HepG2 (cell line): ENCODE measurements around the gene ALKBH5. TPM values are rescaled to one million over a fixed set of nuclear protein-coding genes. Genes with fewer than 3 reads are reported as not detected.
A peak's percentile ranks its signal among the peaks of the same experiment; 100 is the strongest.

Experiments
- AGO2 ChIP-seq: fragments of 200-400 bp; formaldehyde crosslinking; optimal IDR thresholded peaks from 2 replicates; pipeline ENCODE3; 2017; ENCODE audit warnings: mild to moderate bottlenecking, low read depth, low read length, moderate library complexity
- BORCS8-MEF2B ChIP-seq: sonication (generic); formaldehyde crosslinking; IDR thresholded peaks from 2 replicates; pipeline ENCODE4 v1.8.0; 2022; ENCODE audit warnings: mild to moderate bottlenecking, missing genetic modification reagents
- ELF3 ChIP-seq: IDR thresholded peaks from 2 replicates; pipeline ENCODE4 v1.6.1; 2016; ENCODE audit warnings: missing genetic modification reagents, missing compliant biosample characterization
- ETV5 ChIP-seq: IDR thresholded peaks from 2 replicates; pipeline ENCODE4 v1.6.1; 2018; ENCODE audit warnings: missing biosample characterization, missing genetic modification reagents, inconsistent platforms, borderline replicate concordance
- HNRNPL ChIP-seq: fragments of 200-400 bp; formaldehyde crosslinking; IDR thresholded peaks from 2 replicates; pipeline ENCODE4 v1.6.1; 2017; ENCODE audit warnings: mild to moderate bottlenecking, low read depth, low read length
- KAT8 ChIP-seq: IDR thresholded peaks from 2 replicates; pipeline ENCODE4 v1.6.1; 2016; ENCODE audit warnings: missing genetic modification reagents, missing compliant biosample characterization
- MTA3 ChIP-seq: sonication (generic); formaldehyde crosslinking; IDR thresholded peaks from 2 replicates; pipeline ENCODE4 v1.4.0; 2020; ENCODE audit warnings: missing genetic modification reagents
- NR2C2 ChIP-seq: sonication (generic); formaldehyde crosslinking; IDR thresholded peaks from 2 replicates; pipeline ENCODE4 v1.4.0; 2020; ENCODE audit warnings: missing genetic modification reagents, mild to moderate bottlenecking, moderate library complexity, borderline replicate concordance
- SMAD3 ChIP-seq: sonication (generic); formaldehyde crosslinking; IDR thresholded peaks from 2 replicates; pipeline ENCODE4 v1.4.0; 2020; ENCODE audit warnings: missing genetic modification reagents
- SMC3 ChIP-seq: IDR thresholded peaks from 2 replicates; pipeline ENCODE4 v1.6.1; 2011; ENCODE audit warnings: low read length, improper control_type of control experiment
- TBX3 ChIP-seq: fragments of 450-650 bp; IDR thresholded peaks from 2 replicates; pipeline ENCODE4 v1.6.1; 2017; ENCODE audit warnings: antibody characterized with exemption, mild to moderate bottlenecking, inconsistent platforms, borderline replicate concordance
- TGIF2 ChIP-seq: IDR thresholded peaks from 2 replicates; pipeline ENCODE4 v1.6.1; 2016; ENCODE audit warnings: control low read depth, missing compliant biosample characterization
- ZFP82 ChIP-seq: sonication (generic); formaldehyde crosslinking; IDR thresholded peaks from 2 replicates; pipeline ENCODE4 v1.5.1; 2020; ENCODE audit warnings: mild to moderate bottlenecking, missing genetic modification reagents, borderline replicate concordance
- ZNF430 ChIP-seq: sonication (generic); formaldehyde crosslinking; IDR thresholded peaks from 2 replicates; pipeline ENCODE4 v1.9.0; 2021; ENCODE audit warnings: mild to moderate bottlenecking, missing genetic modification reagents
- ZNF44 ChIP-seq: sonication (generic); formaldehyde crosslinking; IDR thresholded peaks from 2 replicates; pipeline ENCODE4 v1.5.1; 2020; ENCODE audit warnings: mild to moderate bottlenecking, missing genetic modification reagents
- ZNF782 ChIP-seq: sonication (generic); formaldehyde crosslinking; IDR thresholded peaks from 2 replicates; pipeline ENCODE4 v1.4.0; 2020; ENCODE audit warnings: missing genetic modification reagents, mild to moderate bottlenecking, borderline replicate concordance
- polyA plus RNA-seq, 8 experiments: library from polyadenylated mRNA; depleted of rRNA in 3 of 8; stranded (reverse) in 7 of 8; unstranded in 1 of 8; fragments of >200 nt; fragmentation: Illumina TruSeq in 4 of 8; extraction: Trizol in 4 of 8; gene quantifications; 2 replicates each; pipeline versions ENCODE4 v1.2.1 to v1.2.3, GENCODE V29; 2011 to 2016; ENCODE audit warnings: low read depth in 4 of 8, missing spikeins in 1 of 8, mixed read lengths in 1 of 8; ENCODE audit not compliant: insufficient read depth in 1 of 8
- total RNA-seq, 5 experiments: library from RNA; depleted of rRNA; stranded (reverse); fragments of >200 nt; fragmentation: Illumina TruSeq; extraction: Trizol; gene quantifications; 2 replicates each; pipeline ENCODE4 v1.2.3, GENCODE V29; 2016; ENCODE audit warnings: low read depth in 1 of 5
- TF ChIP-seq, protein P1 (sequence below): sonication (generic); formaldehyde crosslinking; IDR thresholded peaks from 2 replicates; pipeline ENCODE4 v1.4.0; 2020; ENCODE audit warnings: missing genetic modification reagents
- TF ChIP-seq, protein P2 (sequence below): sonication (generic); formaldehyde crosslinking; IDR thresholded peaks from 2 replicates; pipeline ENCODE4 v1.4.0; 2020; ENCODE audit warnings: mild to moderate bottlenecking, low read depth, missing genetic modification reagents
- TF ChIP-seq, protein P3 (sequence below): sonication (generic); formaldehyde crosslinking; IDR thresholded peaks from 2 replicates; pipeline ENCODE4 v1.4.0; 2020; ENCODE audit warnings: mild to moderate bottlenecking, missing genetic modification reagents, borderline replicate concordance

The ALKBH5 gene
- total and polyA plus RNA-seq, 2 of the 13 experiments (the other 11 are each of a cell fraction or from before 2014, with no cell fraction given), result 68.9 to 76.9 TPM

DNA sequence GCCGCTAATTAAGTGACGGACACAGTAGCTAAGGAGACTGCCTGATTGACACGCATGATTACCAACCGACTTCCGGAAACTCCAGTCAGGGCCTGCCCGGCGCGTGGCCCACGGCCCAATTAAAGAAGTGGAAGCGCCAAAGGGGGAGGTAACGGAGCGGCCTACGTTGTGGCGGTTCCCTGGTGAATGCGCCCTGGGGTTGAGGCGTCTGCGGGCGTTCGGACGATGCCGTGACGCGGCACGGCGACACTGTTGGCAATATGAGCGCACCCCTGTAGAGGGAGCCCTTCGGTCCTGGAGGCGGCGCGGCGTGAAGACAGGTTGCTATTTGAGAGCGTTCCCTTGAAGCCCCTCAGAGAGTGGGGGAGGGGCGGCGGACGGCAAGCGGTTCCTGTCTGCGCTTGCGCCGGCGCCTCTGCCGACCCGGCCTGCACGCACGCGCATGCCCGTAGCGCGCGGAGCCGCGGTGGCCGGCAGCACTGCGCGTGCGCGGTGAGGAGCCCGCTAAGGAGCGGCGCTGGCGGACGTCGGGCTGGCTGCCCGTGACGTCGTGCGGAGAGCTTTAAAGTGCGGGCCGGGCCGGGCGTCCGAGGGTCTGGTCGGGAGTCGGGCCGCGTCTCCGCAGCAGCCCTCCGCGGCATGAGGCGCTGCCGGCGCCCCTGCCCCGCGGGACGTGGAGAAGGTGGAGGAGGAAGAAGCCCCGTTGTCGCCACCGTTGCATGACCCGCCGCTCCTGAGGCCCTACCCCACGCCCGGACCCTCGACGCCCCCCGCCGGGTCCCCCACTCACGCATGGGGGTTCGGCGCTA lies at the start of gene ALKBH5 (continued):
- TF ChIP-seq, protein P1, sequence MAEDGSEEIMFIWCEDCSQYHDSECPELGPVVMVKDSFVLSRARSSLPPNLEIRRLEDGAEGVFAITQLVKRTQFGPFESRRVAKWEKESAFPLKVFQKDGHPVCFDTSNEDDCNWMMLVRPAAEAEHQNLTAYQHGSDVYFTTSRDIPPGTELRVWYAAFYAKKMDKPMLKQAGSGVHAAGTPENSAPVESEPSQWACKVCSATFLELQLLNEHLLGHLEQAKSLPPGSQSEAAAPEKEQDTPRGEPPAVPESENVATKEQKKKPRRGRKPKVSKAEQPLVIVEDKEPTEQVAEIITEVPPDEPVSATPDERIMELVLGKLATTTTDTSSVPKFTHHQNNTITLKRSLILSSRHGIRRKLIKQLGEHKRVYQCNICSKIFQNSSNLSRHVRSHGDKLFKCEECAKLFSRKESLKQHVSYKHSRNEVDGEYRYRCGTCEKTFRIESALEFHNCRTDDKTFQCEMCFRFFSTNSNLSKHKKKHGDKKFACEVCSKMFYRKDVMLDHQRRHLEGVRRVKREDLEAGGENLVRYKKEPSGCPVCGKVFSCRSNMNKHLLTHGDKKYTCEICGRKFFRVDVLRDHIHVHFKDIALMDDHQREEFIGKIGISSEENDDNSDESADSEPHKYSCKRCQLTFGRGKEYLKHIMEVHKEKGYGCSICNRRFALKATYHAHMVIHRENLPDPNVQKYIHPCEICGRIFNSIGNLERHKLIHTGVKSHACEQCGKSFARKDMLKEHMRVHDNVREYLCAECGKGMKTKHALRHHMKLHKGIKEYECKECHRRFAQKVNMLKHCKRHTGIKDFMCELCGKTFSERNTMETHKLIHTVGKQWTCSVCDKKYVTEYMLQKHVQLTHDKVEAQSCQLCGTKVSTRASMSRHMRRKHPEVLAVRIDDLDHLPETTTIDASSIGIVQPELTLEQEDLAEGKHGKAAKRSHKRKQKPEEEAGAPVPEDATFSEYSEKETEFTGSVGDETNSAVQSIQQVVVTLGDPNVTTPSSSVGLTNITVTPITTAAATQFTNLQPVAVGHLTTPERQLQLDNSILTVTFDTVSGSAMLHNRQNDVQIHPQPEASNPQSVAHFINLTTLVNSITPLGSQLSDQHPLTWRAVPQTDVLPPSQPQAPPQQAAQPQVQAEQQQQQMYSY (CRISPR knock-in tag), result peak; percentile 63
- TF ChIP-seq ELF3 (CRISPR knock-in tag), result no peak
- TF ChIP-seq AGO2, result peak; percentile 52
- TF ChIP-seq, protein P2, sequence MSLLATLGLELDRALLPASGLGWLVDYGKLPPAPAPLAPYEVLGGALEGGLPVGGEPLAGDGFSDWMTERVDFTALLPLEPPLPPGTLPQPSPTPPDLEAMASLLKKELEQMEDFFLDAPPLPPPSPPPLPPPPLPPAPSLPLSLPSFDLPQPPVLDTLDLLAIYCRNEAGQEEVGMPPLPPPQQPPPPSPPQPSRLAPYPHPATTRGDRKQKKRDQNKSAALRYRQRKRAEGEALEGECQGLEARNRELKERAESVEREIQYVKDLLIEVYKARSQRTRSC (CRISPR knock-in tag), result no peak; the same call in 1 of the 2 replicates
- TF ChIP-seq TGIF2 (CRISPR knock-in tag), result peak; percentile 50; the same call in 1 of the 2 replicates
- TF ChIP-seq ZNF430 (CRISPR knock-in tag), result peak; percentile 49; the same call in 1 of the 2 replicates
- no peak; the same call in 1 of the 2 replicates for TF ChIP-seq BORCS8-MEF2B (CRISPR knock-in tag)
- TF ChIP-seq TBX3, result peak; percentile 74
- TF ChIP-seq ZFP82 (CRISPR knock-in tag), result 0 out of 2 replicates have a peak, but pooled peaks have one; percentile 47
- peak; percentile 63; the same call in 1 of the 2 replicates for TF ChIP-seq NR2C2 (CRISPR knock-in tag)
- TF ChIP-seq, protein P3, sequence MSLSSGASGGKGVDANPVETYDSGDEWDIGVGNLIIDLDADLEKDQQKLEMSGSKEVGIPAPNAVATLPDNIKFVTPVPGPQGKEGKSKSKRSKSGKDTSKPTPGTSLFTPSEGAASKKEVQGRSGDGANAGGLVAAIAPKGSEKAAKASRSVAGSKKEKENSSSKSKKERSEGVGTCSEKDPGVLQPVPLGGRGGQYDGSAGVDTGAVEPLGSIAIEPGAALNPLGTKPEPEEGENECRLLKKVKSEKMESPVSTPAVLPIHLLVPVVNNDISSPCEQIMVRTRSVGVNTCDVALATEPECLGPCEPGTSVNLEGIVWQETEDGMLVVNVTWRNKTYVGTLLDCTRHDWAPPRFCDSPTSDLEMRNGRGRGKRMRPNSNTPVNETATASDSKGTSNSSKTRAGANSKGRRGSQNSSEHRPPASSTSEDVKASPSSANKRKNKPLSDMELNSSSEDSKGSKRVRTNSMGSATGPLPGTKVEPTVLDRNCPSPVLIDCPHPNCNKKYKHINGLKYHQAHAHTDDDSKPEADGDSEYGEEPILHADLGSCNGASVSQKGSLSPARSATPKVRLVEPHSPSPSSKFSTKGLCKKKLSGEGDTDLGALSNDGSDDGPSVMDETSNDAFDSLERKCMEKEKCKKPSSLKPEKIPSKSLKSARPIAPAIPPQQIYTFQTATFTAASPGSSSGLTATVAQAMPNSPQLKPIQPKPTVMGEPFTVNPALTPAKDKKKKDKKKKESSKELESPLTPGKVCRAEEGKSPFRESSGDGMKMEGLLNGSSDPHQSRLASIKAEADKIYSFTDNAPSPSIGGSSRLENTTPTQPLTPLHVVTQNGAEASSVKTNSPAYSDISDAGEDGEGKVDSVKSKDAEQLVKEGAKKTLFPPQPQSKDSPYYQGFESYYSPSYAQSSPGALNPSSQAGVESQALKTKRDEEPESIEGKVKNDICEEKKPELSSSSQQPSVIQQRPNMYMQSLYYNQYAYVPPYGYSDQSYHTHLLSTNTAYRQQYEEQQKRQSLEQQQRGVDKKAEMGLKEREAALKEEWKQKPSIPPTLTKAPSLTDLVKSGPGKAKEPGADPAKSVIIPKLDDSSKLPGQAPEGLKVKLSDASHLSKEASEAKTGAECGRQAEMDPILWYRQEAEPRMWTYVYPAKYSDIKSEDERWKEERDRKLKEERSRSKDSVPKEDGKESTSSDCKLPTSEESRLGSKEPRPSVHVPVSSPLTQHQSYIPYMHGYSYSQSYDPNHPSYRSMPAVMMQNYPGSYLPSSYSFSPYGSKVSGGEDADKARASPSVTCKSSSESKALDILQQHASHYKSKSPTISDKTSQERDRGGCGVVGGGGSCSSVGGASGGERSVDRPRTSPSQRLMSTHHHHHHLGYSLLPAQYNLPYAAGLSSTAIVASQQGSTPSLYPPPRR (CRISPR knock-in tag), result 0 out of 2 replicates have a peak, but pooled peaks have one; percentile 16
- peak; percentile 51; the same call in 1 of the 2 replicates for TF ChIP-seq ZNF782 (CRISPR knock-in tag)
- no peak for TF ChIP-seq HNRNPL
- no peak for TF ChIP-seq ETV5 (CRISPR knock-in tag)
- no peak for TF ChIP-seq SMC3
- TF ChIP-seq MTA3 (CRISPR knock-in tag), result no peak
- peak; percentile 10; the same call in 1 of the 2 replicates for TF ChIP-seq ZNF44 (CRISPR knock-in tag)
- peak; percentile 44; the same call in 1 of the 2 replicates for TF ChIP-seq KAT8 (CRISPR knock-in tag)
- TF ChIP-seq SMAD3 (CRISPR knock-in tag), result 0 out of 2 replicates have a peak, but pooled peaks have one; percentile 11
